ENCODE measurements around the gene BICDL1.
"Not testable (repeated sequence)": the region's sequence is repeated elsewhere in the genome, so short reads cannot be mapped to it uniquely, and the experiment has no call there.

BICDL1 gene

GRCh38 chr12:120006258-120006975 lies 17.4 kb downstream of the BICDL1 start:
- no peak for DNase-seq

GRCh38 chr12:120007272-120007671 lies 18.2 kb downstream of the BICDL1 start:
- DNase-seq, result no peak

- no peak for DNase-seq
Measured at GRCh38 chr12:120010661-120011230, 21.7 kb downstream of the BICDL1 start.

- DNase-seq, result no peak
Measured at GRCh38 chr12:120012067-120012621, 23.1 kb downstream of the BICDL1 start.

- DNase-seq, result no peak
Measured at GRCh38 chr12:120013659-120014380, 24.8 kb downstream of the BICDL1 start.

- DNase-seq, result not testable (repeated sequence)
Measured at GRCh38 chr12:120014381-120014735, 25.3 kb downstream of the BICDL1 start.

- no peak for DNase-seq
Measured at GRCh38 chr12:120015313-120015712, 26.3 kb downstream of the BICDL1 start.

GRCh38 chr12:120016199-120016598 lies 27.2 kb downstream of the BICDL1 start:
- DNase-seq, result not testable (repeated sequence)

GRCh38 chr12:120019197-120019596 lies 30.2 kb downstream of the BICDL1 start:
- no peak for DNase-seq

- no peak for DNase-seq
Measured at GRCh38 chr12:120019938-120020337, 30.9 kb downstream of the BICDL1 start.

- DNase-seq, result no peak
Measured at GRCh38 chr12:120024193-120024592, 35.2 kb downstream of the BICDL1 start.

- DNase-seq, result no peak
Measured at GRCh38 chr12:120025640-120026039, 36.6 kb downstream of the BICDL1 start.

GRCh38 chr12:120032242-120032641 lies 43.2 kb downstream of the BICDL1 start:
- no peak for DNase-seq

- no peak for DNase-seq
Measured at GRCh38 chr12:120037851-120038250, 48.8 kb downstream of the BICDL1 start.

- DNase-seq, result no peak
Measured at GRCh38 chr12:120039711-120040110, 50.7 kb downstream of the BICDL1 start.

GRCh38 chr12:120041386-120042231 lies 52.6 kb downstream of the BICDL1 start:
- no peak for DNase-seq

GRCh38 chr12:120045367-120045766 lies 56.3 kb downstream of the BICDL1 start:
- DNase-seq, result not testable (repeated sequence)

GRCh38 chr12:120047072-120047471 lies 58.0 kb downstream of the BICDL1 start:
- no peak for DNase-seq

GRCh38 chr12:120048263-120048662 lies 59.2 kb downstream of the BICDL1 start:
- no peak for DNase-seq

GRCh38 chr12:120049426-120049825 lies 60.4 kb downstream of the BICDL1 start:
- DNase-seq, result no peak

GRCh38 chr12:120051535-120051934 lies 62.5 kb downstream of the BICDL1 start:
- DNase-seq, result no peak

GRCh38 chr12:120054293-120054692 lies 65.3 kb downstream of the BICDL1 start:
- DNase-seq, result no peak

Measured in NCI-H446 treated with DMSO at 0.1 percent for 48 hours (cell line).